IMR-90 (cell line): ENCODE results near the gene RFX3.

Experiments used
- MAFK ChIP-seq: IDR thresholded peaks from 2 replicates; pipeline ENCODE4 v1.6.1; 2012; ENCODE audit warnings: low read depth, low read length, improper control_type of control experiment
- MAZ ChIP-seq: IDR thresholded peaks from 2 replicates; pipeline ENCODE4 v1.6.1; 2012; ENCODE audit warnings: low read depth, mild to moderate bottlenecking, low read length, improper control_type of control experiment, moderate library complexity, borderline replicate concordance
- MXI1 ChIP-seq: IDR thresholded peaks from 2 replicates; pipeline ENCODE4 v1.6.1; 2012; ENCODE audit warnings: low read depth, mild to moderate bottlenecking, low read length, moderate library complexity, borderline replicate concordance
- POLR2A ChIP-seq: IDR thresholded peaks from 2 replicates; pipeline ENCODE4 v1.6.1; 2012; ENCODE audit warnings: mild to moderate bottlenecking, low read depth, low read length
- SMC3 ChIP-seq: fragments of 150-350 bp; IDR thresholded peaks from 2 replicates; pipeline ENCODE4 v1.6.1; 2016; ENCODE audit warnings: low read depth, mild to moderate bottlenecking, antibody characterized with exemption, low read length, moderate library complexity
- TF ChIP-seq, protein P1 (sequence below): conservative IDR thresholded peaks from 2 replicates; pipeline ENCODE4 v1.5.1; 2012; ENCODE audit warnings: mild to moderate bottlenecking, low read depth, low read length, improper control_type of control experiment

GRCh38 chr9:3173374-3173773 is 352.4 kb downstream of the RFX3 start:
- TF ChIP-seq, protein P1, sequence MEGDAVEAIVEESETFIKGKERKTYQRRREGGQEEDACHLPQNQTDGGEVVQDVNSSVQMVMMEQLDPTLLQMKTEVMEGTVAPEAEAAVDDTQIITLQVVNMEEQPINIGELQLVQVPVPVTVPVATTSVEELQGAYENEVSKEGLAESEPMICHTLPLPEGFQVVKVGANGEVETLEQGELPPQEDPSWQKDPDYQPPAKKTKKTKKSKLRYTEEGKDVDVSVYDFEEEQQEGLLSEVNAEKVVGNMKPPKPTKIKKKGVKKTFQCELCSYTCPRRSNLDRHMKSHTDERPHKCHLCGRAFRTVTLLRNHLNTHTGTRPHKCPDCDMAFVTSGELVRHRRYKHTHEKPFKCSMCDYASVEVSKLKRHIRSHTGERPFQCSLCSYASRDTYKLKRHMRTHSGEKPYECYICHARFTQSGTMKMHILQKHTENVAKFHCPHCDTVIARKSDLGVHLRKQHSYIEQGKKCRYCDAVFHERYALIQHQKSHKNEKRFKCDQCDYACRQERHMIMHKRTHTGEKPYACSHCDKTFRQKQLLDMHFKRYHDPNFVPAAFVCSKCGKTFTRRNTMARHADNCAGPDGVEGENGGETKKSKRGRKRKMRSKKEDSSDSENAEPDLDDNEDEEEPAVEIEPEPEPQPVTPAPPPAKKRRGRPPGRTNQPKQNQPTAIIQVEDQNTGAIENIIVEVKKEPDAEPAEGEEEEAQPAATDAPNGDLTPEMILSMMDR = no peak
- TF ChIP-seq SMC3 (no peak), MXI1 (no peak), POLR2A (no peak), MAFK (no peak), MAZ (no peak)
